Hematopoietic multipotent progenitor cell treated with erythropoietin and hydrocortisone succinate and interleukin-3 and kit ligand, for 6 days (in vitro differentiated cells): Measurements from ENCODE around the gene GYPC.

Experiments used
- DNase-seq: peaks from one replicate; pipeline ENCODE4 v3.0.0-alpha.2; 2015

The GYPC gene

DNA sequence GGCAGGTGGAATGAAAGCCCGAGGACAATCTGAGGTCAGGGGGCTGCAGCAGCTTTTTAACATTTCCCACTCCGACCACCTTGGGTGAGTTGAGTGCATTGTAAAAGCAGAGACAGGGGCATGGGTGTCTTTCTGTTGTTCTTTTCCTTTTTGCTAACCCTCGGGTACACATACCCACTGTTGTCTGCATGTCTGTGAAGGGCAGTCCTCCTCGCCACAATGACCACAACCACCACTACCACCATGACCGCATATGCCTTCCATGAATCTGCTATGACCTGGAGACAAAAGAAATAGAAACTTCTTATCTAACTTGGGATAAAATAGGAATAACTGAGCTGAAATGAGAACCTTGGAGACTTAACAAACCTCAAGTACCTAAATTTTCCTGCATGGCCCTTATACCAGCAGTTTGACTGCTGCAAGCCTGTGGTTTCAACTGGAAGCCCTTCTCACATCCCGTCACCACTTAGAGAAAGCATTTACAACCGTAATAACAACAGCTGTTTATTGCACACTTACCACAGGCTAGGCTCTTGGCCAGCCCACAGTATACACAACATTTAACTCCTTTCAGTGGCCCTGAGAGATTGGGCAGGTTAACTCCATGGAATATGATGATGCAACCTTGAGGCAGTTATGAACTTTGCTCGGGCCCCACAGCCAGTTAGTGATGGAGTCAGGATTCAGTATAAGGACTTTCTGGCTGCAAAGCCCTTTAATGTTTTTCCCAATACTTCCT, 80.3 kb downstream of the GYPC start:
- DNase-seq = peak; percentile 56

GRCh38 chr2:126739141-126739540, 83.2 kb downstream of the GYPC start:
- no peak for DNase-seq

- no peak for DNase-seq
These were observed 88.7 kb downstream of the GYPC start for GRCh38 chr2:126744640-126745039.
